ENCODE measurements around the gene VSX2.

VSX2 gene

GRCh38 chr14:74257941-74258763 is 18.9 kb downstream of the VSX2 start:
- TF ChIP-seq CTCF (conservative IDR thresholded peaks at IDR 0.05; ENCODE audit: control insufficient read depth, insufficient read depth, low read depth, low read length), result no peak
- no peak for DNase-seq (ENCODE audit: low read depth)
- H3K4me3 ChIP-seq (ENCODE audit: control insufficient read depth, low read depth, low read length), result peak overlapping the region; percentile 56

DNA sequence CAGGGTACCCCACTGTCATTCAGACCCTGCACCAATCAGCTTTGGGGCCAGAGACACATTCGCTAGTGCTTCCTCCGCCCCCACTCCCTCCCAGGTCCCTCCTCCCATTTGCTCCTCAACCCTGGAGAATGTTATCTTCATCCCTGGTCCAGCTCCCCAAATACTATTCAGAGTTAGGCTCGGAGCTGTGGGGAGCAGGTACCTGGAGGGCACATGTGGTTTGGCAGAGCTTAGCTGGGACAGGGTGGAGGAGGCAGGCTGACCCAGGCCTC is 19.5 kb downstream of the VSX2 start:
- DNase-seq (ENCODE audit: low read depth), result no peak
- no peak overlapping the region for H3K4me3 ChIP-seq (ENCODE audit: control insufficient read depth, low read depth, low read length)
- no peak for TF ChIP-seq CTCF (conservative IDR thresholded peaks at IDR 0.05; ENCODE audit: control insufficient read depth, insufficient read depth, low read depth, low read length)

DNA sequence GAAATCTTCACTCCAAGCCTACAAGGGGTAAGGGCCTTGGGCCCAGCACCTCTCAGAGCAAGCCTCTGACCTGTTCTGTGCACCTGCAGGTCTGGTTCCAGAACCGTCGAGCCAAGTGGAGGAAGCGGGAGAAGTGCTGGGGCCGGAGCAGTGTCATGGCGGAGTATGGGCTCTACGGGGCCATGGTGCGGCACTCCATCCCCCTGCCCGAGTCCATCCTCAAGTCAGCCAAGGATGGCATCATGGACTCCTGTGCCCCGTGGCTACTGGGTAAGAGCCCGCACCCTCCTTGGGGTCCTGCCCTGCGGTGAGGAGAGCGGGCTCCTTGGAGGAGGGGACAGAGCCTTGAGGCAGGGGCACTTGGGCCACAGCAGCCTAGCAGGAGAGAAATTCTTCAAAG is 20.3 kb downstream of the VSX2 start:
- no peak for DNase-seq (ENCODE audit: low read depth)
- no peak overlapping the region for H3K4me3 ChIP-seq (ENCODE audit: control insufficient read depth, low read depth, low read length)
- TF ChIP-seq CTCF (conservative IDR thresholded peaks at IDR 0.05; ENCODE audit: control insufficient read depth, insufficient read depth, low read depth, low read length), result no peak

DNA sequence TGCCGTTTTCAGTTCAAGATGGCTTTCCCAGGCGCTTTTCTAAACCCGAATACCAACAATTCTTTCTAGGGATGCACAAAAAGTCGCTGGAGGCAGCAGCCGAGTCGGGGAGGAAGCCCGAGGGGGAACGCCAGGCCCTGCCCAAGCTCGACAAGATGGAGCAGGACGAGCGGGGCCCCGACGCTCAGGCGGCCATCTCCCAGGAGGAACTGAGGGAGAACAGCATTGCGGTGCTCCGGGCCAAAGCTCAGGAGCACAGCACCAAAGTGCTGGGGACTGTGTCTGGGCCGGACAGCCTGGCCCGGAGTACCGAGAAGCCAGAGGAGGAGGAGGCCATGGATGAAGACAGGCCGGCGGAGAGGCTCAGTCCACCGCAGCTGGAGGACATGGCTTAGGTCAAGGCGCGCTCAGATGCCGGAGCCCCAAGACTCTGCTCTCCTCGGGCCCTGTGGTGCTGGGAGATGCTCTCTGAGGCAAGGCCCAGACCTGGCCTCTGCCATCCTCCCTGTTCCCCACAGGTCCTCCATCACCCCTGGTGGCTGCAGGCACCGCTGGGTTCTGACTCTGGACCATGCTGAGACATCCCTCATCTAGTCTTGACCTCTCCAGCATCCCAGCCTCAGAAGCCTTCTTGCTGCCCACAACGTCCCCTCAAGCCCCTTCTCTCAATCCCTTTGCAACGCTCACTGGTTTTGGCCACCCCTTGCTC is 21.4 kb downstream of the VSX2 start:
- no peak for TF ChIP-seq CTCF (conservative IDR thresholded peaks at IDR 0.05; ENCODE audit: control insufficient read depth, insufficient read depth, low read depth, low read length)
- no peak overlapping the region for H3K4me3 ChIP-seq (ENCODE audit: control insufficient read depth, low read depth, low read length)
- DNase-seq (ENCODE audit: low read depth), result no peak

DNA sequence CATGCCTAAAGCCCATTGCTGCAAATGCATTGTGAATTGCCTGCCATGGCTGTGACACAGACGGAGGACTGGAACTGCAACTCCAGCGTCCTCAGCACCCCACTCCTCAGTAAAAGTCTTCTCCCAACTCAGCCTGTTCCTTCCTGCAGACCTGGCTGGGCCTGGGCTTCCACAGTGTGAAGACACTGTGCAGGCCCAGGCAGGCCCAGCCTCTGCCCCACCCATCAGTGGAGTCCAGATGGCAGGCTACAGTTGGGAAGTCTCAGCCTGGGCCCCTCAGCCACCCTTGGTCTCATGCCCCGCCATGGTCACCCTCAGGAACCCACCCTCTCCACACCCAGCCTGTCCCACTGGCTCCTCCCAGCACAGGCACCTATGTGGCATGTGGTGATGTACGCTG is 22.0 kb downstream of the VSX2 start:
- H3K4me3 ChIP-seq (ENCODE audit: control insufficient read depth, low read depth, low read length), result no peak overlapping the region
- no peak for DNase-seq (ENCODE audit: low read depth)
- TF ChIP-seq CTCF (conservative IDR thresholded peaks at IDR 0.05; ENCODE audit: control insufficient read depth, insufficient read depth, low read depth, low read length), result no peak

DNA sequence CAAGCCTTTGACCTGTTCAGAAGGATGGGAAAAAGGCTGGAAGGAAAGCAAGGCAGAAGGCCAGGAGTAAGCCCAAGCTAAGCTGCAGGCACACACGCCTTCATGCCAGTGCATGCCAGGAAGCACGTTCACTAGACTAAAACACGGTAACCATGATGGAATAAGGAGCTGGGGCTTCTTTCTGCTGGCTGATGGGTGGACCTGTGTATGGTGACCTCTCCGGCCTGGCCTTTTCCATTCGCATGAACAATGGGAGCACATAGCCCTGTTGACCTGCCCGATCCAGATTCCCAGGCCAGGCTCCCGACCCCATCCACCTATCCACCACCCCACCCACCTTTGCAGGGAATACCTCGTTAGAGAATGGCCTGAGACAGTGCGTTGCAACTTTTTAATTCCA is 22.8 kb downstream of the VSX2 start:
- H3K4me3 ChIP-seq (ENCODE audit: control insufficient read depth, low read depth, low read length), result no peak overlapping the region
- TF ChIP-seq CTCF (conservative IDR thresholded peaks at IDR 0.05; ENCODE audit: control insufficient read depth, insufficient read depth, low read depth, low read length), result no peak
- DNase-seq (ENCODE audit: low read depth), result no peak

Data from fibroblast of mammary gland (primary cell).